ENCODE results near the gene TBC1D4. TPM values are rescaled to one million over a fixed set of nuclear protein-coding genes. Genes with fewer than 3 reads are reported as not detected.
A peak's percentile ranks its signal among the peaks of the same experiment; 100 is the strongest.
"Not testable (repeated sequence)": the region's sequence is repeated elsewhere in the genome, so short reads cannot be mapped to it uniquely, and the experiment has no call there.

The TBC1D4 gene
- total and polyA plus RNA-seq, 9 of the 15 experiments (the other 6 are each of a cell fraction or from before 2014, with no cell fraction given), result 2.8 to 12.3 (median 7.0) TPM

DNA sequence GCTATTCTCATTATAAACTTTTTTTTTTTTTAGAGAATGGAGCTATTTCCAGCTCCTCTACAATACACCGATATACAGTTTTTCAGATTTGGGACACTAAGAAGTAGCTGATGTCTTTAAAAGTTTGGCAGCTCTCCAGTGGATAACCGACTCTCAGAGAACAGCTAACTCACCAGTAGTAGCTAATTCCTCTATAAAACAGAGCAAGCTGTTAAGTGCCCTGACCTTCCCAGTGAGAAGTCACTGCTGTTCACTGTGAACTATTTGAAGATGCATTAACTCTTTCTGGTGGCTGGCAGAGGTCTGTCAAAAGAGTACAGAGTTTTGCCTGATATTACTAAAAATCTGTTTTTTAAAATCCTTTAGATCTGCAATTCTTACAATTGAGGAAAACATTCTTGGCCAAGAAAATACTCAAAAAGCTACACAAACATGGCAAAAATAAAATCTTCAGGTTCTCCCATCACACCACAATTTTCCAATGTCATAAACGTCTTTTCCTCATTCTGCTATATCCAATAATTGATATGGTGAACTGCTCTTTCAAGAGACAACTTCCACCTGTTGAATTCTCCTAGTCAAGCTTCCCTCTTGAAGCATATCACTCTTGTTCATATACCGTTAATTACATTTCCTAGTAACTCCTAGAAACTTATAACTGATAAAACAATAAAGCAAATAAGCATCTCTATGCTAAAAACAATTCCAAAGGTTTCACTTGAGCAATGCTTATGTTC lies 44.2 kb downstream of the TBC1D4 start (continued):
- TF ChIP-seq, protein P1, sequence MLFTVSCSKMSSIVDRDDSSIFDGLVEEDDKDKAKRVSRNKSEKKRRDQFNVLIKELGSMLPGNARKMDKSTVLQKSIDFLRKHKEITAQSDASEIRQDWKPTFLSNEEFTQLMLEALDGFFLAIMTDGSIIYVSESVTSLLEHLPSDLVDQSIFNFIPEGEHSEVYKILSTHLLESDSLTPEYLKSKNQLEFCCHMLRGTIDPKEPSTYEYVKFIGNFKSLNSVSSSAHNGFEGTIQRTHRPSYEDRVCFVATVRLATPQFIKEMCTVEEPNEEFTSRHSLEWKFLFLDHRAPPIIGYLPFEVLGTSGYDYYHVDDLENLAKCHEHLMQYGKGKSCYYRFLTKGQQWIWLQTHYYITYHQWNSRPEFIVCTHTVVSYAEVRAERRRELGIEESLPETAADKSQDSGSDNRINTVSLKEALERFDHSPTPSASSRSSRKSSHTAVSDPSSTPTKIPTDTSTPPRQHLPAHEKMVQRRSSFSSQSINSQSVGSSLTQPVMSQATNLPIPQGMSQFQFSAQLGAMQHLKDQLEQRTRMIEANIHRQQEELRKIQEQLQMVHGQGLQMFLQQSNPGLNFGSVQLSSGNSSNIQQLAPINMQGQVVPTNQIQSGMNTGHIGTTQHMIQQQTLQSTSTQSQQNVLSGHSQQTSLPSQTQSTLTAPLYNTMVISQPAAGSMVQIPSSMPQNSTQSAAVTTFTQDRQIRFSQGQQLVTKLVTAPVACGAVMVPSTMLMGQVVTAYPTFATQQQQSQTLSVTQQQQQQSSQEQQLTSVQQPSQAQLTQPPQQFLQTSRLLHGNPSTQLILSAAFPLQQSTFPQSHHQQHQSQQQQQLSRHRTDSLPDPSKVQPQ (CRISPR knock-in tag; IDR thresholded peaks at IDR 0.05; ENCODE audit: borderline replicate concordance), result no peak

DNA sequence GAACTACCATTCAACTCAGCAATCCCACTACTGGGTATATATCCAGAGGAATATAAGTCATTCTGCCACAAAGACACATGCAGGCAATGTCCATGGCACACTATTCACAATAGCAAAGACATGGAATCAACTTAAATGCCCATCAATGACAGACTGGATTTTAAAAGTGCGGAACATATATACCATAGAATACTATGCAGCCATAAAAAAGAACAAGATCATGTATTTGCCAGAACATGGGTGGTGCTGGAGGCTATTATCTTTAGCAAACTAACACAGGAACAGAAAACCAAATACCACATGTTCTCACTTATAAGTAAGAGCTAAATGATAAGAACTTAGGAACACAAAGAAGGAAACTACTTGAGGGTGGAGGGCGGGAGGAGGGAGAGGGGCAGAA lies 47.8 kb downstream of the TBC1D4 start:
- in situ Hi-C loops (cut with MboI); H3K9me1 ChIP-seq (ENCODE audit: control insufficient read depth, insufficient read depth, low read length); H3K27ac ChIP-seq (ENCODE audit: extremely low read depth, low read depth, low read length); H3K9me3 ChIP-seq (replicated peaks; ENCODE audit: control insufficient read depth, insufficient read depth, low read depth, low read length); CTCF ChIA-PET (ENCODE audit: low intra/inter-chr PET ratio); H4K20me1 ChIP-seq (replicated peaks; ENCODE audit: control insufficient read depth, insufficient read depth, low read length); DNase-seq (ENCODE audit: extremely low read depth in 1 of 4, low spot score in 3 of 4); H3K4me1 ChIP-seq (replicated peaks in 1 of 2; ENCODE audit: control insufficient read depth in 2 of 2, insufficient read depth in 2 of 2, low read length in 2 of 2); POLR2A ChIA-PET; H3K27me3 ChIP-seq (ENCODE audit: control insufficient read depth in 2 of 2, insufficient read depth in 2 of 2, low read length in 2 of 2); H3K36me3 ChIP-seq (ENCODE audit: control insufficient read depth, insufficient read depth, low read length); H3K9ac ChIP-seq (ENCODE audit: insufficient read depth in 1 of 2, low read depth in 2 of 2, low read length in 2 of 2); BruUV-seq (replicated peaks); H3K4me3 ChIP-seq; H3K4me2 ChIP-seq (ENCODE audit: insufficient read depth, low read length); FAIRE-seq; ATAC-seq; H2AFZ ChIP-seq (ENCODE audit: low read depth, low read length): not testable (repeated sequence)
- TF ChIP-seq ZNF146 (CRISPR knock-in tag; IDR thresholded peaks at IDR 0.05; ENCODE audit: unreplicated experiment) (peak; percentile 58), RBM25 (IDR thresholded peaks at IDR 0.05; ENCODE audit: low read depth, low read length, severe bottlenecking) (peak; percentile 20)
- WGBS (ENCODE audit: insufficient coverage, low coverage, missing lambda C conversion rate), result 44% methylated on average over 2 of the region's 2 CpGs
- H3K79me2 ChIP-seq (ENCODE audit: control insufficient read depth, insufficient read depth, low read length), result peaks cover 13% of the 10 kb centered on the region; the same call in 2 of the 3 replicates
- intact Hi-C loops (cut with micrococcal nuclease), result loop anchor here (5.0 kb wide), 2 partner anchors 48 to 62 kb away; partner anchors contain the start of gene TBC1D4

Measured in K562 (cell line).